ENCODE data around the gene LRRC58. TPM values are rescaled to one million over a fixed set of nuclear protein-coding genes. Genes with fewer than 3 reads are reported as not detected.

The LRRC58 gene
- total RNA-seq (15.8 TPM), polyA plus RNA-seq (10 to 100 TPM in 1 of 4 donors, 1 to 10 TPM in 3; 8.3 to 11.6 (median 9.4) TPM)

- peak within 1 kb of the TSS; percentile 84 for H3K27ac ChIP-seq (ENCODE audit: insufficient read depth, low read length, poor library complexity, severe bottlenecking)
- H3K4me3 Mint-ChIP-seq, result peak within 1 kb of the TSS; percentile 93 to 97 (median 96)
- no peaks in the 10 kb centered on the region for H3K9me3 Mint-ChIP-seq
- ATAC-seq (ENCODE audit: low read depth in 2 of 2), result peak; percentile 88 to 89
- peaks cover 8% of the 10 kb centered on the region for H3K27me3 ChIP-seq (ENCODE audit: control insufficient read depth, insufficient read depth, low read length)
- peak within 1 kb of the TSS; percentile 95 for H3K4me3 ChIP-seq (ENCODE audit: low read depth, low read length)
- H3K9me3 ChIP-seq (ENCODE audit: control insufficient read depth in 2 of 2, low read length in 2 of 2), result no peaks in the 10 kb centered on the region
- peaks cover 34 to 47% (median 45%) of the 10 kb centered on the region in 4 donors for H3K4me1 Mint-ChIP-seq
- peaks cover 47% of the 10 kb centered on the region for H3K4me1 ChIP-seq (ENCODE audit: control insufficient read depth, insufficient read depth, low read length, poor library complexity, severe bottlenecking)
- H3K27me3 Mint-ChIP-seq, result peaks cover 22% of the 10 kb centered on the region
- peaks cover 6% of the 10 kb centered on the region for H3K36me3 ChIP-seq (ENCODE audit: control insufficient read depth, insufficient read depth, low read length)
- H3K27ac Mint-ChIP-seq, result peak within 1 kb of the TSS; percentile 93 to 95 (median 94)
- peak; percentile 81 to 97 (median 93) for DNase-seq
- H3K36me3 Mint-ChIP-seq, result peaks cover 4% of the 10 kb centered on the region
Observed at GRCh38 chr3:120348991-120349854, at the start of gene LRRC58. Gene LRRC58 (minus strand): TSS chr3:120349354. CDS start chr3:120349243, 111 bp downstream.

- H3K36me3 ChIP-seq (ENCODE audit: control insufficient read depth, insufficient read depth, low read length), result no peaks in the 10 kb centered on the region
- H3K9me3 ChIP-seq (ENCODE audit: control insufficient read depth in 2 of 2, low read length in 2 of 2), result no peaks in the 10 kb centered on the region
- no peaks in the 10 kb centered on the region for H3K4me1 Mint-ChIP-seq
- no peaks in the 10 kb centered on the region for H3K4me1 ChIP-seq (ENCODE audit: control insufficient read depth, insufficient read depth, low read length, poor library complexity, severe bottlenecking)
- no peak overlapping the region for H3K4me3 ChIP-seq (ENCODE audit: low read depth, low read length)
- H3K9me3 Mint-ChIP-seq, result no peaks in the 10 kb centered on the region
- DNase-seq (no peak), ATAC-seq (ENCODE audit: low read depth in 2 of 2) (no peak)
- H3K36me3 Mint-ChIP-seq, result no peaks in the 10 kb centered on the region
- peaks cover 14% of the 10 kb centered on the region for H3K27me3 ChIP-seq (ENCODE audit: control insufficient read depth, insufficient read depth, low read length)
- no peak overlapping the region for H3K27ac ChIP-seq (ENCODE audit: insufficient read depth, low read length, poor library complexity, severe bottlenecking)
- H3K27me3 Mint-ChIP-seq, result peaks cover 16% of the 10 kb centered on the region
- no peak overlapping the region for H3K27ac Mint-ChIP-seq
- H3K4me3 Mint-ChIP-seq, result no peak overlapping the region
Observed at GRCh38 chr3:120396469-120396868, 47.3 kb upstream of the LRRC58 start.

- Mint-ChIP-seq H3K36me3 (no peaks in the 10 kb centered on the region), H3K4me3 (no peak overlapping the region), H3K27me3 (peaks cover 13% of the 10 kb centered on the region), H3K9me3 (no peaks in the 10 kb centered on the region), H3K27ac (no peak overlapping the region), H3K4me1 (no peaks in the 10 kb centered on the region)
- no peak for DNase-seq
- no peaks in the 10 kb centered on the region for H3K9me3 ChIP-seq (ENCODE audit: control insufficient read depth in 2 of 2, low read length in 2 of 2)
- no peak overlapping the region for H3K4me3 ChIP-seq (ENCODE audit: low read depth, low read length)
- H3K27ac ChIP-seq (ENCODE audit: insufficient read depth, low read length, poor library complexity, severe bottlenecking), result no peak overlapping the region
- H3K36me3 ChIP-seq (ENCODE audit: control insufficient read depth, insufficient read depth, low read length), result no peaks in the 10 kb centered on the region
- no peaks in the 10 kb centered on the region for H3K4me1 ChIP-seq (ENCODE audit: control insufficient read depth, insufficient read depth, low read length, poor library complexity, severe bottlenecking)
- ATAC-seq (ENCODE audit: low read depth in 2 of 2), result no peak
- H3K27me3 ChIP-seq (ENCODE audit: control insufficient read depth, insufficient read depth, low read length), result peaks cover 14% of the 10 kb centered on the region
Observed at GRCh38 chr3:120394347-120394746, 45.2 kb upstream of the LRRC58 start.

- no peak for DNase-seq
- no peaks in the 10 kb centered on the region for H3K36me3 Mint-ChIP-seq
- H3K27me3 ChIP-seq (ENCODE audit: control insufficient read depth, insufficient read depth, low read length), result peaks cover 14% of the 10 kb centered on the region
- H3K36me3 ChIP-seq (ENCODE audit: control insufficient read depth, insufficient read depth, low read length), result no peaks in the 10 kb centered on the region
- no peak overlapping the region for H3K27ac Mint-ChIP-seq
- no peak for ATAC-seq (ENCODE audit: low read depth in 2 of 2)
- H3K4me3 Mint-ChIP-seq, result no peak overlapping the region
- no peaks in the 10 kb centered on the region for H3K4me1 Mint-ChIP-seq
- H3K9me3 Mint-ChIP-seq, result no peaks in the 10 kb centered on the region
- no peak overlapping the region for H3K27ac ChIP-seq (ENCODE audit: insufficient read depth, low read length, poor library complexity, severe bottlenecking)
- no peaks in the 10 kb centered on the region for H3K9me3 ChIP-seq (ENCODE audit: control insufficient read depth in 2 of 2, low read length in 2 of 2)
- peaks cover 13% of the 10 kb centered on the region for H3K27me3 Mint-ChIP-seq
- no peak overlapping the region for H3K4me3 ChIP-seq (ENCODE audit: low read depth, low read length)
- H3K4me1 ChIP-seq (ENCODE audit: control insufficient read depth, insufficient read depth, low read length, poor library complexity, severe bottlenecking), result no peaks in the 10 kb centered on the region
Observed at GRCh38 chr3:120393761-120394160, 44.6 kb upstream of the LRRC58 start.

GRCh38 chr3:120393243-120393642 lies 44.1 kb upstream of the LRRC58 start:
- no peaks in the 10 kb centered on the region for H3K36me3 ChIP-seq (ENCODE audit: control insufficient read depth, insufficient read depth, low read length)

GRCh38 chr3:120382941-120383447 lies 33.8 kb upstream of the LRRC58 start:
- peaks cover 8% of the 10 kb centered on the region for H3K27me3 Mint-ChIP-seq
- no peak for DNase-seq
- H3K27ac Mint-ChIP-seq, result no peak overlapping the region
- H3K36me3 ChIP-seq (ENCODE audit: control insufficient read depth, insufficient read depth, low read length), result no peaks in the 10 kb centered on the region
- ATAC-seq (ENCODE audit: low read depth in 2 of 2), result no peak
- H3K9me3 ChIP-seq (ENCODE audit: control insufficient read depth in 2 of 2, low read length in 2 of 2), result no peaks in the 10 kb centered on the region
- peaks cover 0 to 4% (median 0%) of the 10 kb centered on the region in 7 donors for H3K9me3 Mint-ChIP-seq
- no peaks in the 10 kb centered on the region for H3K4me1 Mint-ChIP-seq
- H3K4me3 Mint-ChIP-seq, result no peak overlapping the region
- H3K27me3 ChIP-seq (ENCODE audit: control insufficient read depth, insufficient read depth, low read length), result peaks cover 9% of the 10 kb centered on the region
- H3K4me1 ChIP-seq (ENCODE audit: control insufficient read depth, insufficient read depth, low read length, poor library complexity, severe bottlenecking), result no peaks in the 10 kb centered on the region
- no peak overlapping the region for H3K4me3 ChIP-seq (ENCODE audit: low read depth, low read length)
- no peak overlapping the region for H3K27ac ChIP-seq (ENCODE audit: insufficient read depth, low read length, poor library complexity, severe bottlenecking)
- H3K36me3 Mint-ChIP-seq, result no peaks in the 10 kb centered on the region

More at GRCh38 chr3:120393243-120393642, 44.1 kb upstream of the LRRC58 start:
- Mint-ChIP-seq H3K27me3 (peaks cover 9% of the 10 kb centered on the region), H3K4me3 (no peak overlapping the region), H3K36me3 (no peaks in the 10 kb centered on the region), H3K4me1 (no peaks in the 10 kb centered on the region), H3K27ac (no peak overlapping the region), H3K9me3 (no peaks in the 10 kb centered on the region)
- ATAC-seq (ENCODE audit: low read depth in 2 of 2) (no peak), DNase-seq (no peak)
- Histone ChIP-seq H3K9me3 (ENCODE audit: control insufficient read depth in 2 of 2, low read length in 2 of 2) (no peaks in the 10 kb centered on the region), H3K4me3 (ENCODE audit: low read depth, low read length) (no peak overlapping the region), H3K27ac (ENCODE audit: insufficient read depth, low read length, poor library complexity, severe bottlenecking) (no peak overlapping the region), H3K4me1 (ENCODE audit: control insufficient read depth, insufficient read depth, low read length, poor library complexity, severe bottlenecking) (no peaks in the 10 kb centered on the region), H3K27me3 (ENCODE audit: control insufficient read depth, insufficient read depth, low read length) (peaks cover 14% of the 10 kb centered on the region)

GRCh38 chr3:120381503-120381902 lies 32.3 kb upstream of the LRRC58 start:
- no peaks in the 10 kb centered on the region for H3K36me3 Mint-ChIP-seq
- no peak overlapping the region for H3K27ac ChIP-seq (ENCODE audit: insufficient read depth, low read length, poor library complexity, severe bottlenecking)

More at GRCh38 chr3:120381503-120381902, 32.3 kb upstream of the LRRC58 start:
- no peaks in the 10 kb centered on the region for H3K9me3 ChIP-seq (ENCODE audit: control insufficient read depth in 2 of 2, low read length in 2 of 2)
- no peak overlapping the region for H3K4me3 ChIP-seq (ENCODE audit: low read depth, low read length)
- peaks cover 0 to 4% (median 0%) of the 10 kb centered on the region in 7 donors for H3K9me3 Mint-ChIP-seq
- H3K4me1 Mint-ChIP-seq, result no peaks in the 10 kb centered on the region
- no peaks in the 10 kb centered on the region for H3K36me3 ChIP-seq (ENCODE audit: control insufficient read depth, insufficient read depth, low read length)
- DNase-seq, result no peak
- no peak overlapping the region for H3K27ac Mint-ChIP-seq
- H3K27me3 Mint-ChIP-seq, result peaks cover 8% of the 10 kb centered on the region
- H3K4me3 Mint-ChIP-seq, result no peak overlapping the region
- no peaks in the 10 kb centered on the region for H3K4me1 ChIP-seq (ENCODE audit: control insufficient read depth, insufficient read depth, low read length, poor library complexity, severe bottlenecking)
- H3K27me3 ChIP-seq (ENCODE audit: control insufficient read depth, insufficient read depth, low read length), result peaks cover 9% of the 10 kb centered on the region
- no peak for ATAC-seq (ENCODE audit: low read depth in 2 of 2)
